ENCODE results near the gene ZNRF1.

DNA sequence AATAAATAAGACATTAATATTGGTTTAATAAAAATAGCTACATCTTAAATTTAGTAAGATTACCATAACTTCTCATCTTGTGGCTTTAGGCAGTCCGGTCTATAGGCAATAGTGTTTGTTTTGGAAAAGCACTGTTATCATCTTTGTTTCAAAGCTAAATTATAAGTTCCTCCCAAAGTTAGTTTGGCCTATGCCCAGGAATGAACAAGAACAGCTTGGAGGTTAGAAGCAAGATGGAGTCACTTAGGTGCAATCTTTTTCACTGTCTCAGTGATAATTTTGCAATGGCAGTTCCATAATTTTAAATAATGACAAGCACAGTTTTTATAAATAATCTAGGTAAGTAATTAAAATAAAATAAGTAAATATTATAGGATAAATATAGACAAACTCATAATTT lies 123.8 kb downstream of the ZNRF1 start:
- TF ChIP-seq RAD21 (IDR thresholded peaks at IDR 0.05; ENCODE audit: low read depth) (no peak), JUND (IDR thresholded peaks at IDR 0.05) (no peak), SIN3A (IDR thresholded peaks at IDR 0.05; ENCODE audit: low read depth) (no peak), ATF3 (IDR thresholded peaks at IDR 0.05) (no peak), FOSL1 (IDR thresholded peaks at IDR 0.05; ENCODE audit: low read depth) (no peak), REST (IDR thresholded peaks at IDR 0.05; ENCODE audit: low read depth) (no peak), EZH2 (IDR thresholded peaks at IDR 0.05) (no peak), YY1 (IDR thresholded peaks at IDR 0.05; ENCODE audit: extremely low read depth, insufficient replicate concordance, low read depth, low read length) (no peak), MAX (IDR thresholded peaks at IDR 0.05) (no peak), POLR2AphosphoS5 (IDR thresholded peaks at IDR 0.05; ENCODE audit: low read depth, low read length) (no peak), POLR2A (IDR thresholded peaks at IDR 0.05; ENCODE audit: borderline replicate concordance, extremely low read depth, insufficient read depth, insufficient read length) (no peak), ZNF274 (IDR thresholded peaks at IDR 0.05; ENCODE audit: low read depth, low read length) (no peak)
- TF ChIP-seq, protein P1, sequence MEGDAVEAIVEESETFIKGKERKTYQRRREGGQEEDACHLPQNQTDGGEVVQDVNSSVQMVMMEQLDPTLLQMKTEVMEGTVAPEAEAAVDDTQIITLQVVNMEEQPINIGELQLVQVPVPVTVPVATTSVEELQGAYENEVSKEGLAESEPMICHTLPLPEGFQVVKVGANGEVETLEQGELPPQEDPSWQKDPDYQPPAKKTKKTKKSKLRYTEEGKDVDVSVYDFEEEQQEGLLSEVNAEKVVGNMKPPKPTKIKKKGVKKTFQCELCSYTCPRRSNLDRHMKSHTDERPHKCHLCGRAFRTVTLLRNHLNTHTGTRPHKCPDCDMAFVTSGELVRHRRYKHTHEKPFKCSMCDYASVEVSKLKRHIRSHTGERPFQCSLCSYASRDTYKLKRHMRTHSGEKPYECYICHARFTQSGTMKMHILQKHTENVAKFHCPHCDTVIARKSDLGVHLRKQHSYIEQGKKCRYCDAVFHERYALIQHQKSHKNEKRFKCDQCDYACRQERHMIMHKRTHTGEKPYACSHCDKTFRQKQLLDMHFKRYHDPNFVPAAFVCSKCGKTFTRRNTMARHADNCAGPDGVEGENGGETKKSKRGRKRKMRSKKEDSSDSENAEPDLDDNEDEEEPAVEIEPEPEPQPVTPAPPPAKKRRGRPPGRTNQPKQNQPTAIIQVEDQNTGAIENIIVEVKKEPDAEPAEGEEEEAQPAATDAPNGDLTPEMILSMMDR (IDR thresholded peaks at IDR 0.05 in 2 of 3, conservative IDR thresholded peaks at IDR 0.05 in 1 of 3; ENCODE audit: borderline replicate concordance in 1 of 3, insufficient read depth in 1 of 3, low read depth in 2 of 3, low read length in 2 of 3) = no peak
